Mesenchymal stem cell (in vitro differentiated cells and primary cell): ENCODE measurements around the gene MACROD2.

Experiments used
- DNase-seq: peaks from one replicate; pipeline ENCODE4 v3.0.0-alpha.2; 2013
- H2AFZ ChIP-seq: one replicate; pipeline ENCODE4 v1.6.1; 2013; ENCODE audit warnings: low read depth, mild to moderate bottlenecking, control low read depth, inconsistent platforms, low read length, moderate library complexity
- H2AK5ac ChIP-seq: 2 replicates; pipeline ENCODE4 v1.6.1; 2013; ENCODE audit warnings: low read length, moderate library complexity, mild to moderate bottlenecking, inconsistent platforms; ENCODE audit not compliant: severe bottlenecking
- H2BK120ac ChIP-seq: one replicate; pipeline ENCODE4 v1.6.1; 2013; ENCODE audit warnings: low read depth, mild to moderate bottlenecking, inconsistent platforms, low read length, moderate library complexity
- H2BK12ac ChIP-seq, 2 experiments: one replicate each; pipeline ENCODE4 v1.6.1; 2013; ENCODE audit warnings: inconsistent platforms in 2 of 2, low read length in 2 of 2, mild to moderate bottlenecking in 2 of 2, moderate library complexity in 2 of 2, control low read depth in 1 of 2
- H2BK15ac ChIP-seq: one replicate; pipeline ENCODE4 v1.6.1; 2013; ENCODE audit warnings: mild to moderate bottlenecking, low read depth, inconsistent platforms; ENCODE audit not compliant: poor library complexity, severe bottlenecking
- H2BK5ac ChIP-seq: 2 replicates; pipeline ENCODE4 v1.6.1; 2013; ENCODE audit warnings: low read depth, mild to moderate bottlenecking, low read length, control low read depth, inconsistent platforms; ENCODE audit not compliant: poor library complexity, severe bottlenecking
- H3K14ac ChIP-seq, 2 experiments: one replicate each; pipeline ENCODE4 v1.6.1; 2013; ENCODE audit warnings: inconsistent platforms in 2 of 2, low read length in 2 of 2, control low read depth in 1 of 2, mild to moderate bottlenecking in 1 of 2, moderate library complexity in 1 of 2
- H3K18ac ChIP-seq, 2 experiments: one replicate each; pipeline ENCODE4 v1.6.1; 2013; ENCODE audit warnings: inconsistent platforms in 2 of 2, low read length in 2 of 2, control low read depth in 1 of 2, low read depth in 1 of 2, mild to moderate bottlenecking in 1 of 2
- H3K23ac ChIP-seq, 2 experiments: one replicate each; pipeline ENCODE4 v1.6.1; 2013; ENCODE audit warnings: inconsistent platforms in 2 of 2, low read length in 2 of 2, mild to moderate bottlenecking in 2 of 2, moderate library complexity in 2 of 2, control low read depth in 1 of 2
- H3K27ac ChIP-seq: 2 replicates; pipeline ENCODE4 v1.5.1; 2013; ENCODE audit warnings: mild to moderate bottlenecking, moderate library complexity, low read length, control low read depth, inconsistent platforms; ENCODE audit not compliant: poor library complexity, severe bottlenecking
- H3K27me3 ChIP-seq, 2 experiments: 2 replicates each; pipeline versions ENCODE4 v1.6.1 to v1.7.0; 2013; ENCODE audit warnings: low read length in 2 of 2, mild to moderate bottlenecking in 2 of 2, moderate library complexity in 2 of 2, control low read depth in 1 of 2, inconsistent platforms in 1 of 2; ENCODE audit not compliant: control insufficient read depth in 1 of 2, insufficient read depth in 1 of 2
- H3K36me3 ChIP-seq, 2 experiments: 2 replicates each; pipeline versions ENCODE4 v1.6.1 to v1.7.0; 2013; ENCODE audit warnings: low read length in 2 of 2, control low read depth in 1 of 2, inconsistent platforms in 1 of 2, low read depth in 1 of 2, mild to moderate bottlenecking in 1 of 2; ENCODE audit not compliant: insufficient read depth in 2 of 2, control insufficient read depth in 1 of 2
- H3K4ac ChIP-seq, 2 experiments: one replicate each; pipeline ENCODE4 v1.6.1; 2013; ENCODE audit warnings: inconsistent platforms in 2 of 2, low read length in 2 of 2, mild to moderate bottlenecking in 2 of 2, moderate library complexity in 2 of 2, control low read depth in 1 of 2, low read depth in 1 of 2
- H3K4me1 ChIP-seq: 2 replicates; pipeline ENCODE4 v1.6.1; 2013; ENCODE audit warnings: low read depth, low read length, control low read depth; ENCODE audit not compliant: control insufficient read depth, insufficient read depth
- H3K4me2 ChIP-seq: 2 replicates; pipeline ENCODE4 v1.6.1; 2013; ENCODE audit warnings: low read length, mild to moderate bottlenecking, inconsistent platforms; ENCODE audit not compliant: poor library complexity, severe bottlenecking
- H3K4me3 ChIP-seq, 2 experiments: 2 replicates each; pipeline versions ENCODE4 v1.5.1 to v1.7.0; 2013; ENCODE audit warnings: low read length in 2 of 2, mild to moderate bottlenecking in 2 of 2, control low read depth in 1 of 2, low read depth in 1 of 2; ENCODE audit not compliant: insufficient read depth in 1 of 2
- H3K79me1 ChIP-seq: replicated peaks from 2 replicates; pipeline ENCODE4 v1.6.1; 2013; ENCODE audit warnings: mild to moderate bottlenecking, control low read depth, low read length, inconsistent platforms; ENCODE audit not compliant: poor library complexity, severe bottlenecking
- H3K9ac ChIP-seq: 2 replicates; pipeline ENCODE4 v1.7.0; 2013; ENCODE audit warnings: mild to moderate bottlenecking, low read length, moderate library complexity
- H3K9me3 ChIP-seq: 2 replicates; pipeline ENCODE4 v1.7.0; 2013; ENCODE audit warnings: mild to moderate bottlenecking, low read length; ENCODE audit not compliant: control insufficient read depth
- H4K8ac ChIP-seq: one replicate; pipeline ENCODE4 v1.6.1; 2013; ENCODE audit warnings: inconsistent platforms, mild to moderate bottlenecking, low read length, moderate library complexity
- H4K91ac ChIP-seq: one replicate; pipeline ENCODE4 v1.6.1; 2013; ENCODE audit warnings: mild to moderate bottlenecking, low read length, inconsistent platforms
- WGBS: methylation state at CpG from one replicate; pipeline ENCODE4 v1.1.7; 2013; ENCODE audit warnings: mixed read lengths; 5-methylcytosine and 5-hydroxymethylcytosine counted together

Gene MACROD2

GRCh38 chr20:14113416-14113815 is 118.1 kb downstream of the MACROD2 start:
- H2BK15ac ChIP-seq, result no peak overlapping the region
- no peak overlapping the region for H3K23ac ChIP-seq
- H2AFZ ChIP-seq, result no peak overlapping the region
- no peak for DNase-seq
- no peak overlapping the region for H2AK5ac ChIP-seq
- no peak overlapping the region for H2BK12ac ChIP-seq
- H3K18ac ChIP-seq, result no peak overlapping the region
- H3K4me1 ChIP-seq, result no peaks in the 10 kb centered on the region
- no peak overlapping the region for H2BK120ac ChIP-seq
- no peak overlapping the region for H4K91ac ChIP-seq
- no peaks in the 10 kb centered on the region for H3K36me3 ChIP-seq
- H3K9me3 ChIP-seq, result peaks cover 16% of the 10 kb centered on the region
- no peak overlapping the region for H3K4me3 ChIP-seq
- no peak overlapping the region for H3K9ac ChIP-seq
- H3K4ac ChIP-seq, result no peak overlapping the region
- no peak overlapping the region for H4K8ac ChIP-seq
- H3K4me2 ChIP-seq, result no peak overlapping the region
- H3K79me1 ChIP-seq, result no peaks in the 10 kb centered on the region
- H3K27me3 ChIP-seq, result no peaks in the 10 kb centered on the region
- no peak overlapping the region for H2BK5ac ChIP-seq
- H3K27ac ChIP-seq, result no peak overlapping the region
- H3K14ac ChIP-seq, result no peak overlapping the region
- WGBS, result 57% methylated on average over 3 of the region's 3 CpGs

- Histone ChIP-seq H3K9ac (no peak overlapping the region), H3K4me2 (no peak overlapping the region), H3K4me3 (no peak overlapping the region), H2BK120ac (no peak overlapping the region), H3K4ac (no peak overlapping the region), H3K79me1 (no peaks in the 10 kb centered on the region), H3K9me3 (peaks cover 13% of the 10 kb centered on the region), H3K23ac (no peak overlapping the region), H2BK15ac (no peak overlapping the region), H2BK12ac (no peak overlapping the region), H4K91ac (no peak overlapping the region), H3K27ac (no peak overlapping the region), H2AFZ (no peak overlapping the region), H2BK5ac (no peak overlapping the region), H4K8ac (no peak overlapping the region), H3K4me1 (no peaks in the 10 kb centered on the region), H3K18ac (no peak overlapping the region), H3K14ac (no peak overlapping the region), H3K36me3 (no peaks in the 10 kb centered on the region), H2AK5ac (no peak overlapping the region), H3K27me3 (no peaks in the 10 kb centered on the region)
- no peak for DNase-seq
- 53% methylated on average over 3 of the region's 3 CpGs for WGBS
These were observed 118.9 kb downstream of the MACROD2 start for GRCh38 chr20:14114065-14114704.

- H3K4ac ChIP-seq, result no peak overlapping the region
- H3K4me1 ChIP-seq, result no peaks in the 10 kb centered on the region
- no peak overlapping the region for H2BK12ac ChIP-seq
- H3K4me2 ChIP-seq, result no peak overlapping the region
- WGBS, result over 99% methylated on average over 4 of the region's 6 CpGs
- no peaks in the 10 kb centered on the region for H3K9me3 ChIP-seq
- no peak overlapping the region for H3K23ac ChIP-seq
- H2AK5ac ChIP-seq, result no peak overlapping the region
- H2BK120ac ChIP-seq, result no peak overlapping the region
- no peak overlapping the region for H3K9ac ChIP-seq
- no peak overlapping the region for H3K4me3 ChIP-seq
- H3K14ac ChIP-seq, result no peak overlapping the region
- H3K27me3 ChIP-seq, result no peaks in the 10 kb centered on the region
- no peak overlapping the region for H2AFZ ChIP-seq
- H3K27ac ChIP-seq, result no peak overlapping the region
- no peaks in the 10 kb centered on the region for H3K36me3 ChIP-seq
- H2BK15ac ChIP-seq, result no peak overlapping the region
- H2BK5ac ChIP-seq, result no peak overlapping the region
- no peaks in the 10 kb centered on the region for H3K79me1 ChIP-seq
- no peak overlapping the region for H4K8ac ChIP-seq
- no peak overlapping the region for H4K91ac ChIP-seq
- no peak for DNase-seq
- H3K18ac ChIP-seq, result no peak overlapping the region
These were observed 120.7 kb downstream of the MACROD2 start for GRCh38 chr20:14116037-14116436.

- Histone ChIP-seq H3K27ac (no peak overlapping the region), H2AK5ac (no peak overlapping the region), H3K14ac (no peak overlapping the region), H3K27me3 (no peaks in the 10 kb centered on the region), H3K4me3 (no peak overlapping the region), H2BK120ac (no peak overlapping the region), H4K91ac (no peak overlapping the region), H3K9ac (no peak overlapping the region), H3K36me3 (no peaks in the 10 kb centered on the region), H2BK15ac (no peak overlapping the region), H4K8ac (no peak overlapping the region), H3K4me2 (no peak overlapping the region), H3K23ac (no peak overlapping the region), H3K79me1 (no peaks in the 10 kb centered on the region), H3K4me1 (no peaks in the 10 kb centered on the region), H2BK5ac (no peak overlapping the region), H3K18ac (no peak overlapping the region), H3K4ac (no peak overlapping the region), H2BK12ac (no peak overlapping the region), H3K9me3 (no peaks in the 10 kb centered on the region), H2AFZ (no peak overlapping the region)
- no peak for DNase-seq
- 80% methylated on average over 1 of the region's 2 CpGs for WGBS
These were observed 122.5 kb downstream of the MACROD2 start for GRCh38 chr20:14117768-14118167.
